Epithelial cell of prostate (primary cell): ENCODE measurements around the gene ITSN1.
"Not testable (repeated sequence)": the region's sequence is repeated elsewhere in the genome, so short reads cannot be mapped to it uniquely, and the experiment has no call there.

Source experiments
- DNase-seq: peaks from one replicate; pipeline ENCODE4 v3.0.0-alpha.2; 2011; ENCODE audit warnings: low read depth, low spot score
- H3K27ac ChIP-seq: fragments of 450-650 bp; 2 replicates; pipeline ENCODE4 v1.5.1; 2017; ENCODE audit warnings: mild to moderate bottlenecking

The ITSN1 gene

GRCh38 chr21:33708874-33709273 is 66.6 kb downstream of the ITSN1 start:
- DNase-seq: no peak
- no peak overlapping the region for H3K27ac ChIP-seq

GRCh38 chr21:33712022-33712803 is 69.9 kb downstream of the ITSN1 start:
- no peak for DNase-seq

GRCh38 chr21:33721081-33721480 is 78.8 kb downstream of the ITSN1 start:
- DNase-seq: no peak

More at GRCh38 chr21:33712022-33712803, 69.9 kb downstream of the ITSN1 start:
- H3K27ac ChIP-seq: no peak overlapping the region

GRCh38 chr21:33729139-33729538 is 86.8 kb downstream of the ITSN1 start:
- DNase-seq, H3K27ac ChIP-seq: not testable (repeated sequence)

More at GRCh38 chr21:33721081-33721480, 78.8 kb downstream of the ITSN1 start:
- H3K27ac ChIP-seq: no peak overlapping the region

- DNase-seq: no peak
- no peak overlapping the region for H3K27ac ChIP-seq
Observed at GRCh38 chr21:33729641-33730040, 87.3 kb downstream of the ITSN1 start.

- no peak overlapping the region for H3K27ac ChIP-seq
- no peak for DNase-seq
Observed at GRCh38 chr21:33731447-33731846, 89.1 kb downstream of the ITSN1 start.

GRCh38 chr21:33732038-33732437 is 89.7 kb downstream of the ITSN1 start:
- H3K27ac ChIP-seq: no peak overlapping the region
- DNase-seq: no peak

- H3K27ac ChIP-seq: no peak overlapping the region
- DNase-seq: no peak
Observed at GRCh38 chr21:33733601-33734000, 91.3 kb downstream of the ITSN1 start.

GRCh38 chr21:33734291-33734690 is 92.0 kb downstream of the ITSN1 start:
- no peak for DNase-seq

GRCh38 chr21:33734818-33735217 is 92.5 kb downstream of the ITSN1 start:
- H3K27ac ChIP-seq: no peak overlapping the region

More at GRCh38 chr21:33734291-33734690, 92.0 kb downstream of the ITSN1 start:
- no peak overlapping the region for H3K27ac ChIP-seq

GRCh38 chr21:33736569-33736968 is 94.3 kb downstream of the ITSN1 start:
- H3K27ac ChIP-seq: no peak overlapping the region
- no peak for DNase-seq

More at GRCh38 chr21:33734818-33735217, 92.5 kb downstream of the ITSN1 start:
- DNase-seq: no peak

- no peak for DNase-seq
Observed at GRCh38 chr21:33739701-33740100, 97.4 kb downstream of the ITSN1 start.

GRCh38 chr21:33747420-33747819 is 105.1 kb downstream of the ITSN1 start:
- DNase-seq: no peak
- H3K27ac ChIP-seq: no peak overlapping the region

More at GRCh38 chr21:33739701-33740100, 97.4 kb downstream of the ITSN1 start:
- no peak overlapping the region for H3K27ac ChIP-seq

GRCh38 chr21:33748903-33749302 is 106.6 kb downstream of the ITSN1 start:
- H3K27ac ChIP-seq: no peak overlapping the region
- DNase-seq: no peak

GRCh38 chr21:33750017-33750416 is 107.7 kb downstream of the ITSN1 start:
- no peak for DNase-seq
- H3K27ac ChIP-seq: no peak overlapping the region

GRCh38 chr21:33751120-33751519 is 108.8 kb downstream of the ITSN1 start:
- no peak for DNase-seq
- H3K27ac ChIP-seq: no peak overlapping the region

- no peak for DNase-seq
- H3K27ac ChIP-seq: no peak overlapping the region
Observed at GRCh38 chr21:33751533-33751932, 109.2 kb downstream of the ITSN1 start.

GRCh38 chr21:33752260-33752659 is 110.0 kb downstream of the ITSN1 start:
- DNase-seq: no peak
- no peak overlapping the region for H3K27ac ChIP-seq

- no peak overlapping the region for H3K27ac ChIP-seq
- no peak for DNase-seq
Observed at GRCh38 chr21:33753886-33754285, 111.6 kb downstream of the ITSN1 start.

- H3K27ac ChIP-seq: no peak overlapping the region
- DNase-seq: no peak
Observed at GRCh38 chr21:33754481-33754880, 112.2 kb downstream of the ITSN1 start.

- H3K27ac ChIP-seq: no peak overlapping the region
- DNase-seq: no peak
Observed at GRCh38 chr21:33755354-33755753, 113.1 kb downstream of the ITSN1 start.
